GM18868 (cell line): ENCODE measurements around the gene DUSP22.

ENCODE experiments used
- ATAC-seq: cut with Tn5 transposase; IDR thresholded peaks from one replicate; pipeline ENCODE4 v1.9.1; 2021; ENCODE audit warnings: mild to moderate bottlenecking, moderate library complexity; ENCODE audit not compliant: unreplicated experiment

Gene DUSP22

DNA sequence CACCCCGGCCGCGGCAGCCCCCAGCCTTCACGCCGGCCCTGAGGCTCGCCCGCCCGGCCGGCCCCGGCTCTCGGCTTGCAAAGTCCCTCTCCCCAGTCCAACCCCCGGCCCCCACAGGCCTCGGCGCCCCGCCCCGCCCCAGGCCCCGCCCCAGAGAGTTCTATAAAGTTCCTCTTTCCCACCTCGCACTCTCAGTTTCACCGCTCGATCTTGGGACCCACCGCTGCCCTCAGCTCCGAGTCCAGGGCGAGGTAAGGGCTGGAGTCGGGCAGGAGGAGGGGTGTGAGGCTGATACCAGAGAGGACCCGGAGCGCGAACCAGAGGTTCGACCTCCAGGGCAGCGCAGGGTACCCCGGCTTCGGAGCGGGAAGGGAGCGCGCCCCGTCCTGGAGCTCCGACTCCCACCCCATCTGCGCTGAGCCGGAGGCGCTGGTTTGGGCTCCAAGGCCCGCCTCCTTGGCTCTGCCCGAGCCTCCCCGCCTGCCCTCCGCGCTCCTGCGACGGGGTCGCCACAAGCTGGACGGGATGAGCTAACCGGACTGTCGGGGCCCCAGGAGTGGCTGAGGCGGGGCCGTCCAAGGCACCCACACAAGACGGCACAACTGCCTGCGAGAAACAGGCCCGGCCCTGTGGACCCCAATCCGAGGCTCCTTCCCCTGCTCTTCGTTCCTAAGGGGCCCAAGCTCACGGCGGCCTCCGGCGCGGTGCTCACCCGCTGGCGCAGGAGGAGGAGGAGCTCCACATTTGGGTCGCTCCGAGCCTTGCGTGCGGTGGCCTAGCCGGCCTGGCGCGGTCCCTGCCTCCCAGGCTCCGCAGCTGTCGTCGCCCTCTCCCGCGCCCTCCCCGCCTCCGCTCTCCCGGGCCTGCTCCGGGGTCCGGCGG is 99.5 kb downstream of the DUSP22 start, which contains the start of gene IRF4:
Gene IRF4 (plus strand): TSS at position 194 of the 882 bp plus-strand sequence. CDS start 1,401 bp downstream, outside the sequence.
- peak; percentile 36 for ATAC-seq

DNA sequence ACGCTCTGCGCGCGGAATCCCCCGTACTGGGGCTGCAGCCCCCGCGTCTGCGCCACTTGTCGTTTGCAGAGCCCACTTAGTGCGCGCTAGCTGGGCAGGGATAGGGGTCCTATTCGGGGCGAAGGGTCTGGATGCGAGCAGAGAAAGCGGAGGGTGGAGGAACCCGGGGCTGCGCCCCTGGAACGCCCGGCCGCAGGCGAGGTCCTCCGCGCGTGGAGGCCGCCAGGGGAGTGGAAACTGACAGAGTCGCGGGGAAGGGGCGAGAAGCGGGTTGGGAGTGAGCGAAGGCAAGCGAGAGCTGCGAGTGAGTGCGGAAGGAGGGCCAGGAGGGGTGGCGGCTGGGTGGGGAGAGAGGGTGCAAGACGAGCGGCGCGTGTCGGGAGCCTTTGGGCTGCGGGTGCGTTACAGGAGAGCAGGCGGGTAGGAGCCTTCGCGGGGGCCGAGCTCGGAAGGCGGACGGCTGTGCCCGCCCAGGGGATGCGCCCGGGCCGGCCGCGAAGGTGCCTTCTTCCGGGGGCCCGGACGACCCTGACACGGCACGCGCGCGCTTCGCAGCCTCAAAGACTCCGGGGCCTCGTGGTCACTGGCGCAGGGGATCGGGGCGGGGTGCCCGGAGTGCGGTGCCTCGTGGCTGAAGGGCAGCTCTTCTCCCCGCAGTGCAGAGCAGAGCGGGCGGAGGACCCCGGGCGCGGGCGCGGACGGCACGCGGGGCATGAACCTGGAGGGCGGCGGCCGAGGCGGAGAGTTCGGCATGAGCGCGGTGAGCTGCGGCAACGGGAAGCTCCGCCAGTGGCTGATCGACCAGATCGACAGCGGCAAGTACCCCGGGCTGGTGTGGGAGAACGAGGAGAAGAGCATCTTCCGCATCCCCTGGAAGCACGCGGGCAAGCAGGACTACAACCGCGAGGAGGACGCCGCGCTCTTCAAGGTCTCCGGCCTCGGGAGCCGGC is 100.4 kb downstream of the DUSP22 start:
- no peak for ATAC-seq

DNA sequence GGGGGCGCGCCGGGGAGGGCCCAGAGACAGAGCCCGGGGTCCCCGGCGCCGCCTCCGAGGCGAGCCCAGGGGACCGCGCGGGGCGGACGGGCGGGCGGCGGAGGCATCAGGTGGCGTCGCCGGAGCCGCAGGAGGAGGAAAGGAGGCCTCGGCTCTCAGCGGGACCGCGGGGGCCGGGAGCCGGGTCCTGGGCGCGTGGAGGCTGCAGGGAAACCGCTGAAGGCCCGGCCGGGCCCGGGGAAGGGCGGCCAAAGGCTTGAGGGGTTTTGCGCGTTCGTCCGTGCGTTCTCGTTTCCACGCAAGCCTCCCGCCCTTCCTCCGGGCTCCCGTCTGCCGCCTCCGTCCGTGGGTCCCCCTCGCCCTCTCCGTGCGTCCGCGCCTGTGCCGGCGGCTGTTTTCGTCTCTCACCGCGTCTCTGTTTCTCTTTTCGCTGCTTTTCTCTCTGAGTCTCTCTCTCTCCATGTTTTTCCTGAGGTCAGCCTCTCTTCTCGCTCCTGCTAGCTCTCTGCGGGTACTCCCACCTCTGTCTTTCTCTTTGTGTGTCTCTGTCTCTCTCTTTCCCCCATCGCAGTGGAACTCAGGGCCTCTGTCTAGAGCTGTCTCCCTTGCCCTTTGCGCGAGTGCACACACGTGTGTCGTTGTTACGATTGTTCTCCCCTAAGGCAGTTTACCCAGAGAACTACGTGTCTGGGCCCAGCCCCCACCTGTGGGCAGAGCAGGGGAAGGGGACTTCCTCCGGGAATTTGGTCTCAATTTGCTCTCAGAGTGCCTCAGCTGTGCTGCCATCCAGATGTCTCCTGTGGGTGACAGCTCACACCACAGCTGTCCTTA is 101.3 kb downstream of the DUSP22 start:
- no peak for ATAC-seq

DNA sequence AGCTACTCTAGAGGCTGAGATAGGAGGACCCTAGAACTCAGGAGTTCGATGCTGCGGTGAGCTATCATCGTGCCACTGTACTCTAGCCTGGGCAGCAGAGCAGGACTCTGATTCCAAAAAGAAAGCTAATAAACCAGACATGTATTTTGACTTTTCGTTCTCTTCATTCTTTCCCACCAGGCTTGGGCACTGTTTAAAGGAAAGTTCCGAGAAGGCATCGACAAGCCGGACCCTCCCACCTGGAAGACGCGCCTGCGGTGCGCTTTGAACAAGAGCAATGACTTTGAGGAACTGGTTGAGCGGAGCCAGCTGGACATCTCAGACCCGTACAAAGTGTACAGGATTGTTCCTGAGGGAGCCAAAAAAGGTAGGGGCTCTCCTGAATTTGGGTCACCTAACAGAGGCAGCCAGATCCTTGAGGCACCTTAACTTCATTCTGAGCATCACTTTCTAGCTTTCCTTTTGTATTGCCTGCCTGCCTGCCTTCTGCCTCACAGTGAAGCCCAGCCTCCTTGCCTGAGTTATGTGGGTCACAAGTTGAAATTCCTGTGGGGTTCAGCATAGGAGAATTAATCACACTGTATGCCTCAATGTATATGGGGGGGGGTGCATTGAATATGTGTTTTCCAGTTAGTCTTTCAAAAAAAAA is 102.5 kb downstream of the DUSP22 start:
- ATAC-seq, result no peak

DNA sequence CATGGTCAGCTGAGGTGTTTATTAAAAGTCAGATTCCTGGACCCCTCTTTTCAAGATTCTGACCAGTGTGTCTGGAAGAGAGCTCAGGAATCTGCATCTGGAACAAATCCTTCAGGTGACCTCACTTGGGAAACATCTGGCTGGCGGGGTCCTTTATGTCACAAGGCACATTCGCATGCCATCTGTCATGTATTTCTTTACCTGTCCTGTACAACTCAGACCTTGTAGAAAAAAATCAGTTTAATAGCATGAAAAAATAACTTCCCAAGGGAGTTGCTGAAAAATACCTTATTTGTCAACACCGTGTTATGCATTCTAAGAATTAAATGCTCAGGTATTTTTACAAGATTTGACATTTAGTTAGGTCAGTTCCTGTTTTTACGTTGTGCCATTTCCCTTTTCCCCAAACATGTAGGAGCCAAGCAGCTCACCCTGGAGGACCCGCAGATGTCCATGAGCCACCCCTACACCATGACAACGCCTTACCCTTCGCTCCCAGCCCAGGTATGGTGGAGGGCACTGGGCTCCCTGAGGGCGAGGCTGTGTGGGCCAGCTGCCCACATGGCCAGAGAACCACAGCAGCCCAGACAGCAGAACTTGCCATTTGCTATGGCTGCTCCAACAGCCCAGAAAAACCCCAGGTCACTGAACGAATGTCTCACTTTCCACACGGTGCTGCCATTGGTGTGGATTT is 103.3 kb downstream of the DUSP22 start:
- ATAC-seq, result no peak

DNA sequence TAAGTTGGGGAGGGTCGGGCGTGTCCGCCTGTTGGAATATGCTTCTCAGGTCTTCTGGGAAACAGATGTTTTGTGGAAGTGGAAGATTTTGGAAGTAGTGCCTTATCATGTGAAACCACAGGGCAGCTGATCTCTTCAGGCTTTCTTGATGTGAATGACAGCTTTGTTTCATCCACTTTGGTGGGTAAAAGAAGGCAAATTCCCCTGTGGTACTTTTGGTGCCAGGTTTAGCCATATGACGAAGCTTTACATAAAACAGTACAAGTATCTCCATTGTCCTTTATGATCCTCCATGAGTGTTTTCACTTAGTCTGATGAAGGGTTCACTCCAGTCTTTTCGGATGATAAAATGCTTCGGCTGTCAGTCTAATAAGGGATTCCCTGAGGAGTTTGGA is 103.8 kb downstream of the DUSP22 start:
- no peak for ATAC-seq

DNA sequence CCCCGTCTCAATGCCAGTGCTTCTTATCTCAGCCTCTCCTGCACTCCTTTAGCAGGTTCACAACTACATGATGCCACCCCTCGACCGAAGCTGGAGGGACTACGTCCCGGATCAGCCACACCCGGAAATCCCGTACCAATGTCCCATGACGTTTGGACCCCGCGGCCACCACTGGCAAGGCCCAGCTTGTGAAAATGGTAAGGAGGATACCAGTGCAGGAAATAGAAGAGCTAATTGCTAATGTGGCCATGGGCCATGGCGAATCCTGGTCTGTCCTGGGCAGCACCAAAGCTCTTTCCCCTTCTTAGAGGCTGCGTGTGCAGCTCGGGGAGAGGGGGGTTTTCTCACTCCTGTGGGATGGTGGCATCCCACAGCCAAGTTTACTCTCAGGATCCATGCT is 104.8 kb downstream of the DUSP22 start:
- ATAC-seq, result no peak

DNA sequence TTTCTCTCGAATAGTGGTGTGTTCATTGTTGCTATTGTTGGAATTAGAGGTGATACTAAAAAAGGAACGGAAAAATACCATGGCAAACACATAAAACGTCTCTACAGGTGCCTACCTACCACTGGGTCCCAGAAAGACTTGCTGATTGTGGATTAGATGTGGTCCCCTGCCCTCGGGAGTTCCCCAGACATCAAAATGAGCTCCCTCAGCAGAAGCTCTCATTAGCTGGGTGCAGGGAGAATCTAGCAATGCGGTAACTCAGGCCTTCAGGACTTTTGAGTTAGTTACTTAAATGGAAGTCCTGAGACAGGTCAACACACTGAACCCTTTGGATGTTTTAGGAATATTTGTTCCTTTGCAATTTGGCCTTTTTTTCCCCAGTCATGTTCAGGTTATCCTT is 105.3 kb downstream of the DUSP22 start:
- ATAC-seq, result no peak

DNA sequence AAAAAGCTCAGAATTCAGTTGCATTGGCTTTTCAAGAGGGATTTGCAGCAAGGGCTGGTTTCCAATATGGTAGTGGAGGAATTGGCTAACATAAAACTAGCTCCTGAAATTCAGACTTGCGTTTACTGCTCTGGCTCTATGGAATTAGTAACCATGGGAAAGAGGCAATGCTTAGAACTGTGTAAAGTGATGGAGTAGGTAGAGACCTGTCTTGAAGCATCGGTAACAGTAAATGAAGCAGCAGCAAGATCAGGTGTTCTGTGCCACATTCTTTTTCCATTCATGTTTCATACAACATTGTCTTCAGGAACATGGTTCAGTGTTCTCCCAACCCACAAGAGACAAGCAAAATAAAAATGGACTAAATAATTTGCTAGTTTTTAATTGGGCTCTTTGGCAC is 105.8 kb downstream of the DUSP22 start:
- ATAC-seq, result no peak

DNA sequence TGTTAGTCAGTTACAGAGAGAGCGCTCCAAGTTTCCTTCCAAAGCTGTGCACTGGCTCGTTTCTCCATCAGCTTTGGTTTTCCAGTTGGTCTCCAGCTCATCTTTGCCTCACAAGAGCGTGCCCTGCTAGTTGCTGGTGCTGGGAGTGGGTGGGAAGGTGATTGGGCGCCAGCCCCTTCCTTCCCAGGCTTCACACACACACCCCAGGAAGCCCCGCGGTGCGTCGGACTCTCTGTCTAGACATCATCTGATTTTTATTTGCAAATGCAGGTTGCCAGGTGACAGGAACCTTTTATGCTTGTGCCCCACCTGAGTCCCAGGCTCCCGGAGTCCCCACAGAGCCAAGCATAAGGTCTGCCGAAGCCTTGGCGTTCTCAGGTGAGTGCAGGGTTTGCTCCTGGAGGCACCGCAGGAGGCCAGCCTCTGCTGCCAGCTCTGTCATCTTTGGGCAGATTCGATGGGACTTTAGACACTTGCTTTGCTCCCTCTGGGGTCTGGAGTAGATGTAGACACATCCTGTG is 106.3 kb downstream of the DUSP22 start:
- ATAC-seq, result no peak

DNA sequence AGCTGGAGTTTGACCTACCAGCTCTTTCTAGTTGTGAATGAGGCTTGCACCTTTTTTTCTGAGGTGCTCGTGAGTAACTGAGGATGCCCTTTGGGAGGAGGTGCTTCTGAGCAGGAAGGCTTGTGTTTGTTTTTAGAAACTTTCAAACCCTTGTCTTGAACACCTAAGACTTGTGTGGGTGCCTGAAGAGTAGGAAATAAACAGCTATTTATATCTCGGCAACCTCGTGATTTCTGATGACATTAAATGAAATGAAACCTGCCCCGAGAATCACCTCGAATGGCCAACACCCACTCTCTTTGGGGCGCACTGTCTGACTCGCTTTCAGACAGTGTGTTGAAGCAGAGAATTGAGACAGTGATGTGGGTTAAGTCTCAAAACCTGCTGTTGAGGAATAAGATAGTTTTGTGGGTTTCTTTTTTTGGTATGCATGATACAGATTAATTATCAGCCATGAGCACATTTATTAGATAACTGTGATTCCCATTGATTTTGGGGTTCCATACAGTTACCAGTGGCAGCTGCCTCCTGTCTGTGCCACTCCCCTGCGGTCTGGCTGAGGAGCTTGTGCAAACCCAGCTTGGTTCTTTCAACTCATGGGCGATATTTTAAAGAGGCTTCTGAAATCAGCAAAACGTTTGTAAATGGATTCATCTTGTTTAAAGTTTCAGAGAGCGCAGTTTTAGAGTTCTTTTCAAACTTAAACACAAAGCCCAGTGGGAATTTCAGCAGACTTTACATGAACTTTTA is 107.7 kb downstream of the DUSP22 start:
- peak; percentile 54 for ATAC-seq

DNA sequence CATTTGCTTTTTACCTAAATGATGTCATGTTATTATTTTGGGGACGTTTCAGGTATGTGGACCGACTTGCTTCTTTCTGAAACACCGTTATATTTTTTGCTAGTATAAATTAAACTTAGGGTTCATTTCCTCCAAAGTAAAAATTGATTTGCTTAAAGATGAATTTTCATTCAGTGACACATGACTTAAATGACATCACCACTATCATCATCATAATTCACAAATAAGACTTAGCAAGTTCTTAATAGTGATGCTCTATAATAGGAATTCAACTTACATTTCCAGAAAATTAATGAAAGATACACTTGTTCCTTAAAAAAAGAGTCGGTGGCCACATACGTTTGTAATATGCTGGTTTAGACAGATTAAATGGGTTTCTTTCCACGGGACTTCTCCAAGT is 108.5 kb downstream of the DUSP22 start:
- ATAC-seq, result no peak
